Lower lobe of right lung (tissue), 2 donors: ENCODE results near the gene VKORC1. TPM values are rescaled to one million over a fixed set of nuclear protein-coding genes. Genes with fewer than 3 reads are reported as not detected.

Experiments used
- ATAC-seq, 2 donors: fragments of 200-7000 bp; cut with Tn5 transposase; one replicate each; pipeline ENCODE4 v1.9.1; 2020 to 2022; ENCODE audit warnings: mild to moderate bottlenecking in 2 of 2, moderate library complexity in 2 of 2
- DNase-seq: peaks from one replicate; pipeline ENCODE4 v3.0.0-alpha.2; 2020
- H3K27ac ChIP-seq: fragments of 200-600 bp; one replicate; pipeline ENCODE4 v1.8.0; 2022
- H3K27me3 ChIP-seq: fragments of 200-600 bp; one replicate; pipeline ENCODE4 v1.8.0; 2022; ENCODE audit warnings: low read depth
- H3K36me3 ChIP-seq: fragments of 200-600 bp; one replicate; pipeline ENCODE4 v1.8.0; 2022; ENCODE audit warnings: mild to moderate bottlenecking
- H3K4me1 ChIP-seq: fragments of 200-600 bp; one replicate; pipeline ENCODE4 v1.8.0; 2022
- H3K4me3 ChIP-seq: fragments of 200-600 bp; one replicate; pipeline ENCODE4 v1.8.0; 2022; ENCODE audit warnings: mild to moderate bottlenecking
- H3K9me3 ChIP-seq: fragments of 200-600 bp; one replicate; pipeline ENCODE4 v1.8.0; 2022
- intact Hi-C: fragments of 100-400 bp; cut with DNase I; formaldehyde crosslinking; loops from one replicate; pipeline ENCODE4 v1.11.0; 2022
- total RNA-seq: library from RNA; stranded (reverse); fragmentation: NEBNext Ultra II Directional; extraction: Animal tissue kit (Norgen Biotek cat#: 25700); gene quantifications from one replicate; pipeline ENCODE4 v1.2.1, GENCODE V29; 2021
- TF ChIP-seq, protein P1 (sequence below): fragments of 200-600 bp; IDR thresholded peaks from one replicate; pipeline ENCODE4 v1.8.0; 2022; ENCODE audit warnings: antibody characterized with exemption, mild to moderate bottlenecking
- donor health status: DM: no; HTN: yes; CAD: no; lungs with severe emphysema.

The VKORC1 gene
- total RNA-seq, 1 donor from 2014 or later = 65.6 TPM

DNA sequence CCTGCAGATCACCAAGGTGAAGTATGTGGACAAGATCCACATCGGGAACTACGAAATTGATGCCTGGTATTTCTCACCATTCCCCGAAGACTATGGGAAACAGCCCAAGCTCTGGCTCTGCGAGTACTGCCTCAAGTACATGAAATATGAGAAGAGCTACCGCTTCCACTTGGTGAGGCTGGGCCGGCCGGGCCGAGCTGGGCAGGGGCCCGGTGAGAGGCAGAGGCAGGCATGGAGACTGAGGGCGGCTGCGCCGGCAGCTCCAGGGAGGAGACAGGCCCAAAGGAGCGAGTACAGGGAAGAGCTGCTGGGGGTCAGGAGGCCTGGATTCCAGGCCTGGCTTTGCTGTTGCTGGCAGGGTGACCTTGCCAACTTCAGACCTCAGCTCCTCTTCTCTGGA lies 32.6 kb upstream of the VKORC1 start:
- H3K9me3 ChIP-seq = no peaks in the 10 kb centered on the region
- TF ChIP-seq, protein P1, sequence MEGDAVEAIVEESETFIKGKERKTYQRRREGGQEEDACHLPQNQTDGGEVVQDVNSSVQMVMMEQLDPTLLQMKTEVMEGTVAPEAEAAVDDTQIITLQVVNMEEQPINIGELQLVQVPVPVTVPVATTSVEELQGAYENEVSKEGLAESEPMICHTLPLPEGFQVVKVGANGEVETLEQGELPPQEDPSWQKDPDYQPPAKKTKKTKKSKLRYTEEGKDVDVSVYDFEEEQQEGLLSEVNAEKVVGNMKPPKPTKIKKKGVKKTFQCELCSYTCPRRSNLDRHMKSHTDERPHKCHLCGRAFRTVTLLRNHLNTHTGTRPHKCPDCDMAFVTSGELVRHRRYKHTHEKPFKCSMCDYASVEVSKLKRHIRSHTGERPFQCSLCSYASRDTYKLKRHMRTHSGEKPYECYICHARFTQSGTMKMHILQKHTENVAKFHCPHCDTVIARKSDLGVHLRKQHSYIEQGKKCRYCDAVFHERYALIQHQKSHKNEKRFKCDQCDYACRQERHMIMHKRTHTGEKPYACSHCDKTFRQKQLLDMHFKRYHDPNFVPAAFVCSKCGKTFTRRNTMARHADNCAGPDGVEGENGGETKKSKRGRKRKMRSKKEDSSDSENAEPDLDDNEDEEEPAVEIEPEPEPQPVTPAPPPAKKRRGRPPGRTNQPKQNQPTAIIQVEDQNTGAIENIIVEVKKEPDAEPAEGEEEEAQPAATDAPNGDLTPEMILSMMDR = no peak
- peak overlapping the region; percentile 96 for H3K27ac ChIP-seq
- H3K4me3 ChIP-seq = no peak overlapping the region
- no peaks in the 10 kb centered on the region for H3K27me3 ChIP-seq
- intact Hi-C loops = no loop called here
- ATAC-seq (peak; percentile 20 to 37), DNase-seq (no peak)
- H3K4me1 ChIP-seq = peaks cover 59% of the 10 kb centered on the region
- H3K36me3 ChIP-seq = peaks cover 79% of the 10 kb centered on the region

DNA sequence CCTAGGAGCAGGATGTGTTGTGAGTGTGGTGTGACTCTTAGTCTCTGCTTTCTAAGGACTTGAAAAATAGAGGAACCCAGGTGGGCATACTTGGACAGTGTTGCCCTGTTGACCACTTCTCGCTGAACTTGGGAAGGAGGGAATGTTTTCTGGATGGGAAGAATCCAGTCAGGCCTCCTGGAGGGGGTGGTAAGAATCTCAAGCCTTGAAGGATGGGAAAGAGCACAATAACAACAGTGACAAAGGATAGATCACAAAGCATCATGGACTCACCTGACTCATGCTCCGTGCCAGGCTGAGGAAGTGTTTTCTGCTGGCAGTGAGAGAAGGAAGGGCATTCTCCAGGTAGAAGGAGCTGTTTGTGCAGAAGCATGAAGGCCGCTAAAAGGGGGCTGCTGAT lies 31.2 kb upstream of the VKORC1 start:
- intact Hi-C loops = no loop called here
- H3K36me3 ChIP-seq = peaks cover 77% of the 10 kb centered on the region
- no peak for DNase-seq

DNA sequence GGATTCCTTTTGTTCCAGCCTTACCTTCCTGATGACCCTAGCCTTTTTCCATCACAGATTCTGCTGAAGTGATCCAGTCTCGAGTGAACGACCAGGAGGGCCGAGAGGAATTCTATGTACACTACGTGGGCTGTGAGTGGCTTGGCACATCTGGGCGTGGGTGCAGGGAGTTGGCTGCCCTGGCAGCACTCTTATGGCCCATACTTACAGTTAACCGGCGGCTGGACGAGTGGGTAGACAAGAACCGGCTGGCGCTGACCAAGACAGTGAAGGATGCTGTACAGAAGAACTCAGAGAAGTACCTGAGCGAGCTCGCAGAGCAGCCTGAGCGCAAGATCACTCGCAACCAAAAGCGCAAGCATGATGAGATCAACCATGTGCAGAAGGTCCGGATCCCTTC lies 25.5 kb upstream of the VKORC1 start:
- H3K9me3 ChIP-seq = no peaks in the 10 kb centered on the region
- ATAC-seq (no peak), DNase-seq (no peak)
- no peaks in the 10 kb centered on the region for H3K27me3 ChIP-seq
- intact Hi-C loops = no loop called here
- peak overlapping the region; percentile 96 for H3K27ac ChIP-seq
- H3K4me3 ChIP-seq = no peak overlapping the region
- peaks cover 23% of the 10 kb centered on the region for H3K4me1 ChIP-seq
- TF ChIP-seq, protein P1 = no peak
- peaks cover 56% of the 10 kb centered on the region for H3K36me3 ChIP-seq

More for the DNA sequence above, 31.2 kb upstream of the VKORC1 start:
- TF ChIP-seq, protein P1 = no peak
- H3K9me3 ChIP-seq = no peaks in the 10 kb centered on the region
- no peaks in the 10 kb centered on the region for H3K27me3 ChIP-seq
- ATAC-seq = no peak
- H3K27ac ChIP-seq = peak overlapping the region; percentile 96
- H3K4me1 ChIP-seq = peaks cover 46% of the 10 kb centered on the region
- H3K4me3 ChIP-seq = no peak overlapping the region

DNA sequence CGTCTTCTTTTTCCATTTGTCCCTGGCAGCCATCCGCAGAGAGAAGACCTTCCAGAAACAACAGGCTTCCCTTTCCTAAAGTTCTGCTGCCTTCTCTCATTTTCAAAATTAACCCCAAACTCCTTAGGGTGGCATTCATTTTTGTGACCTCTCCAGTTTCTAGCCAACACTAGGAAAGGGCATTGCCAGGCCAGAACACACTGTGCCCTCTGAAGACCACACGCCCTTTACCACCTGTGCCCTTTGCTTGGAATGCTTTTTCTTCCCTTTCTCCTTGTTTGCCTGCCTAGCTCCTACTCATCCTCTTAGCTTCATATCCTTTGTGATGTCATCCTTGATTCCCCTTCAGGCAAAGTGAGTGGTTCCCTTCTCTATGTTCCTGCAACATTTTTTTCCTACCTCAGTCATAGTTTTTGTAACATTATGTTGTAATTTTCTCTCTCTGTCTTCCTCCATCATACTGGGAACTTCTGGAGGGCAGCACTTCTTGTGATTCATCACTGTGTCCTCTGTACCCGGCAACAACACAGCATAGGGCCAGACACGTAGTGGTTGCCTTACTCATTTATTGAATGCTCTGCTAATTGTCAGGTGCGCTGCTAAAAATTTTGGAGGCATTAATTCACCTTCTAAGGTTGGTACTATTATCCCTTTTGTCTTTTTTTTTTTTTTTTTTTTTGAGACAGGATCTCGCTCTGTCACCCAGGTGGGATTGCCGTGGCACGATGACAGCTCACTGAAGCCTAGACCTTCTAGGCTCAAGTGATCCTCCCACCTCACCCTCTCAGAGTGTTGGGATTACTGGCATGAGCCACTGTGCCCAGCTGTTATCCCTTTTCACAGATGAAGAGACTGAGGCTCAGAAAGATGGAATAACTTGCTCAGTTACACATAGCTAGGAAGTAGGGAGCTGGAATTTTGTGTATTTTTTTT lies 23.9 kb upstream of the VKORC1 start:
- TF ChIP-seq, protein P1 = no peak
- H3K27me3 ChIP-seq = no peaks in the 10 kb centered on the region
- H3K4me1 ChIP-seq = peaks cover 36% of the 10 kb centered on the region
- peak overlapping the region; percentile 96 for H3K27ac ChIP-seq
- no peaks in the 10 kb centered on the region for H3K9me3 ChIP-seq
- peak overlapping the region; percentile 55 for H3K4me3 ChIP-seq
- intact Hi-C loops = no loop called here
- H3K36me3 ChIP-seq = peaks cover 41% of the 10 kb centered on the region
- DNase-seq (no peak), ATAC-seq (peak; percentile 8 to 25)

DNA sequence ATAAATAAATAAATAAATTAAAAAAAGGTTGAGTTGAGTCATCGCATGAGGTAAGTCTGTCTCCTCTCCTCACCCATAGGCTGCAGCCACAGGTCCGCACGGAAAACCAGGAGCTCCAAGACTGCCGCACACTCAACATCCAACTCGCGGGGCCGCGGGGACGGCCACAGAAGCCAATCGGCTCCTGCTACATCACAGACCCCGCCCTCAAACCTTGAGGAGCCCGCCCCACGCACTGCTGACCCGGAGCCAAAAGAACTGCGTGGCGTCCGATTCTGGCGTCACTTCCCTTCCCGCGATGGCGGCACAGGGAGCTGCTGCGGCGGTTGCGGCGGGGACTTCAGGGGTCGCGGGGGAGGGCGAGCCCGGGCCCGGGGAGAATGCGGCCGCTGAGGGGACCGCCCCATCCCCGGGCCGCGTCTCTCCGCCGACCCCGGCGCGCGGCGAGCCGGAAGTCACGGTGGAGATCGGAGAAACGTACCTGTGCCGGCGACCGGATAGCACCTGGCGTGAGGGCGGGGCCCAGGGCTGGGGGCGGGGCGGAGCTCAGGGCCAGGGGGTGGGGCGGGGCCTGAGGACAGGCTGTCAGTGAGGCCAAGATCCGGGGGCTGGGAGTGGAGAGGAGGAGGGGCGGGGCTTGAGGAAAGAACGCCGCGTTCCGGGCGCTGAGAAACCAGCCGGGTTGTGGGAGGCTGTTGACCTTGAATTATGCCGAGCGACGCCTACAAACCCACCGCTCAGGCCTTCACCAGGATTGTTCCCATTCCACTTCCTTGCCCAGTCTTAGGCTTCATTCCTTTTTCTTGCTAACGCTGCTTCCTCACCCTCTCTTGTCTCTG lies 23.0 kb upstream of the VKORC1 start, which contains the start of gene KAT8:
Gene KAT8, plus strand, starts transcription at position 281 of the 839 bp plus-strand sequence. Its CDS starts 18 bp downstream, at position 299.
- Histone ChIP-seq H3K4me3 (peak within 1 kb of the TSS; percentile 55), H3K4me1 (peaks cover 43% of the 10 kb centered on the region), H3K36me3 (peaks cover 36% of the 10 kb centered on the region), H3K27me3 (no peaks in the 10 kb centered on the region), H3K27ac (peak within 1 kb of the TSS; percentile 96), H3K9me3 (no peaks in the 10 kb centered on the region)
- TF ChIP-seq, protein P1 = no peak
- DNase-seq (peak; percentile 99), ATAC-seq (peak; percentile 98)
- intact Hi-C loops = no loop called here
